Adrenal gland (tissue), 5 donors: ENCODE data around the gene PRSS2.

ENCODE experiments used
- CTCF ChIP-seq, 6 experiments: fragments of 450-650 bp in 4 of 6; fragments of 200-600 bp in 2 of 6; sonication (generic) in 1 of 6; IDR thresholded peaks; 1 replicate in 5 of 6; 2 replicates in 1 of 6; pipeline versions ENCODE4 v1.5.1 to v1.8.0; 2016 to 2021; ENCODE audit warnings: antibody characterized with exemption in 6 of 6, mild to moderate bottlenecking in 2 of 6, moderate library complexity in 1 of 6
- POLR2A ChIP-seq, 2 donors: fragments of 450-650 bp; IDR thresholded peaks; one replicate each; pipeline ENCODE4 v1.6.1; 2017; ENCODE audit warnings: antibody characterized with exemption in 2 of 2, mild to moderate bottlenecking in 2 of 2, moderate library complexity in 1 of 2
- donor health status: DM: no; HTN: no; CAD: no.

- TF ChIP-seq CTCF (IDR thresholded peaks at IDR 0.05) (no peak), POLR2A (IDR thresholded peaks at IDR 0.05) (no peak)
Measured at GRCh38 chr7:142808461-142808801, 37.7 kb downstream of the PRSS2 start.
